Right cardiac atrium (tissue), 5 donors: ENCODE results near the gene KRTAP7-1. TPM values are rescaled to one million over a fixed set of nuclear protein-coding genes. Genes with fewer than 3 reads are reported as not detected.

Experiments
- ATAC-seq, 2 donors: fragments of 200-7000 bp; cut with Tn5 transposase; one replicate each; pipeline versions ENCODE4 v1.8.0 to v1.9.1; 2020; ENCODE audit warnings: moderate library complexity in 2 of 2, mild to moderate bottlenecking in 1 of 2
- DNase-seq, 3 donors: peaks; one replicate each; pipeline ENCODE4 v3.0.0-alpha.2; 2020
- H3K27ac ChIP-seq: one replicate; pipeline ENCODE4 v1.5.1; 2013; ENCODE audit warnings: mild to moderate bottlenecking, low read length, control low read depth, moderate library complexity
- H3K27me3 ChIP-seq: one replicate; pipeline ENCODE4 v1.6.1; 2013; ENCODE audit not compliant: control insufficient read depth, insufficient read depth
- H3K4me1 ChIP-seq: one replicate; pipeline ENCODE4 v1.6.1; 2013; ENCODE audit warnings: low read length; ENCODE audit not compliant: control insufficient read depth, insufficient read depth
- H3K4me3 ChIP-seq: one replicate; pipeline ENCODE4 v1.5.1; 2013; ENCODE audit warnings: low read length, control low read depth
- H3K9me3 ChIP-seq: one replicate; pipeline ENCODE4 v1.6.1; 2013; ENCODE audit warnings: low read length; ENCODE audit not compliant: control insufficient read depth
- WGBS: extraction: QIAGEN DNeasy Blood & Tissue Kit; methylation state at CpG from one replicate; pipeline ENCODE4 v1.1.7; 2013; 5-methylcytosine and 5-hydroxymethylcytosine counted together
- intact Hi-C, 4 donors: fragments of 100-400 bp; cut with DNase I; formaldehyde crosslinking; loops; one replicate each; pipeline versions ENCODE4 v1.11.0 to v1.14.0; 2022 to 2023
- long read RNA-seq, 4 donors: library from polyadenylated mRNA; unstranded; transcript quantifications; one replicate each; pipeline ENCODE4 v2.0.0, GENCODE V29; 2020 to 2021
- polyA plus RNA-seq: library from polyadenylated mRNA; stranded (reverse); fragments of 200-250 nt; gene quantifications from one replicate; pipeline ENCODE4 v1.2.3, GENCODE V29; 2013
- total RNA-seq, 4 donors: library from RNA; stranded (reverse); fragmentation: NEBNext Ultra II Directional; extraction: Animal tissue kit (Norgen Biotek cat#: 25700); gene quantifications; one replicate each; pipeline ENCODE4 v1.2.1, GENCODE V29; 2021
- donor health status: healthy with polysubstance abuse.
- donor health status: DM: no; HTN: yes; CAD: no.
- donor health status: DM: no; HTN: no; CAD: no.
- donor health status: DM: no; HTN: yes; CAD: no; lungs with severe emphysema.
- donor health status: DM: yes; HTN: yes; CAD: no.

The KRTAP7-1 gene
- not detected for total RNA-seq
- polyA plus RNA-seq = not detected
- long read RNA-seq, donor 1 = 0 reads
- long read RNA-seq, donor 2 = 0 reads
- long read RNA-seq, donor 3 = 0 reads
- long read RNA-seq, donor 4 = 0 reads

- no peak for ATAC-seq
- WGBS = 82% methylated on average over 4 of the region's 4 CpGs
- intact Hi-C loops = loop anchor here in 3 of 4 donors (10.0 kb wide), 1 partner anchor 255 kb away; no protein-coding TSS in a partner anchor
Measured at GRCh38 chr21:30829659-30830058, at the start of gene KRTAP7-1. KRTAP7-1 (minus strand) TSS chr21:30829759; CDS start chr21:30829698, 61 bp downstream.

GRCh38 chr21:30874526-30874925 lies 45.0 kb upstream of the KRTAP7-1 start:
- intact Hi-C loops = no loop called here
- Histone ChIP-seq H3K4me3 (no peak overlapping the region), H3K4me1 (no peaks in the 10 kb centered on the region), H3K27me3 (no peaks in the 10 kb centered on the region), H3K9me3 (no peaks in the 10 kb centered on the region), H3K27ac (no peak overlapping the region)
- WGBS = 41% methylated on average over 2 of the region's 2 CpGs
- ATAC-seq (no peak), DNase-seq (no peak)

More at GRCh38 chr21:30829659-30830058, at the start of gene KRTAP7-1:
- DNase-seq = no peak
- Histone ChIP-seq H3K27me3 (no peaks in the 10 kb centered on the region), H3K4me3 (no peak within 1 kb of the TSS), H3K27ac (no peak within 1 kb of the TSS), H3K9me3 (no peaks in the 10 kb centered on the region), H3K4me1 (no peaks in the 10 kb centered on the region)

GRCh38 chr21:30847627-30848500 lies 18.3 kb upstream of the KRTAP7-1 start:
- intact Hi-C loops = no loop called here
- ATAC-seq (no peak), DNase-seq (no peak)
- Histone ChIP-seq H3K27me3 (no peaks in the 10 kb centered on the region), H3K27ac (no peak overlapping the region), H3K4me3 (no peak overlapping the region), H3K9me3 (no peaks in the 10 kb centered on the region), H3K4me1 (no peaks in the 10 kb centered on the region)
- WGBS = 77% methylated on average over 9 of the region's 9 CpGs

GRCh38 chr21:30842990-30843389 lies 13.4 kb upstream of the KRTAP7-1 start:
- intact Hi-C loops = no loop called here
- Histone ChIP-seq H3K9me3 (no peaks in the 10 kb centered on the region), H3K27ac (no peak overlapping the region), H3K4me1 (no peaks in the 10 kb centered on the region), H3K4me3 (no peak overlapping the region), H3K27me3 (no peaks in the 10 kb centered on the region)
- DNase-seq = no peak
- no peak for ATAC-seq

- ATAC-seq (no peak), DNase-seq (peak in 2 of 3 donors; percentile 42 to 50)
- Histone ChIP-seq H3K27ac (no peak overlapping the region), H3K9me3 (no peaks in the 10 kb centered on the region), H3K4me3 (no peak overlapping the region), H3K27me3 (no peaks in the 10 kb centered on the region), H3K4me1 (no peaks in the 10 kb centered on the region)
- intact Hi-C loops = loop anchor here in 3 of 4 donors (10.0 kb wide), 1 partner anchor 245 kb away; no protein-coding TSS in a partner anchor
- WGBS = 29% methylated on average over 5 of the region's 5 CpGs
Measured at GRCh38 chr21:30839304-30839703, 9.7 kb upstream of the KRTAP7-1 start.

- ATAC-seq (no peak), DNase-seq (no peak)
- intact Hi-C loops = loop anchor here in 3 of 4 donors (10.0 kb wide), 1 partner anchor 246 kb away; no protein-coding TSS in a partner anchor
- Histone ChIP-seq H3K4me3 (no peak overlapping the region), H3K9me3 (no peaks in the 10 kb centered on the region), H3K27me3 (no peaks in the 10 kb centered on the region), H3K4me1 (no peaks in the 10 kb centered on the region), H3K27ac (no peak overlapping the region)
- 86% methylated on average over 6 of the region's 6 CpGs for WGBS
Measured at GRCh38 chr21:30838536-30838935, 9.0 kb upstream of the KRTAP7-1 start.

- DNase-seq = no peak
- no peak overlapping the region for H3K4me3 ChIP-seq
- no peaks in the 10 kb centered on the region for H3K27me3 ChIP-seq
- ATAC-seq = no peak
- H3K9me3 ChIP-seq = no peaks in the 10 kb centered on the region
- H3K4me1 ChIP-seq = no peaks in the 10 kb centered on the region
- H3K27ac ChIP-seq = no peak overlapping the region
- WGBS = 34% methylated on average over 6 of the region's 6 CpGs
- intact Hi-C loops = loop anchor here in 3 of 4 donors (10.0 kb wide), 1 partner anchor 254 kb away; no protein-coding TSS in a partner anchor
Measured at GRCh38 chr21:30831194-30831765, 1.7 kb upstream of the KRTAP7-1 start.

GRCh38 chr21:30818837-30819610 lies 10.5 kb downstream of the KRTAP7-1 start:
- no peak overlapping the region for H3K27ac ChIP-seq
- H3K27me3 ChIP-seq = peaks cover 2% of the 10 kb centered on the region
- H3K4me1 ChIP-seq = no peaks in the 10 kb centered on the region
- no peaks in the 10 kb centered on the region for H3K9me3 ChIP-seq
- no peak for ATAC-seq
- no peak for DNase-seq
- intact Hi-C loops = no loop called here
- no peak overlapping the region for H3K4me3 ChIP-seq
- WGBS = 58% methylated on average over 7 of the region's 7 CpGs

- Histone ChIP-seq H3K27ac (no peak within 1 kb of the TSS), H3K4me3 (no peak within 1 kb of the TSS), H3K27me3 (no peaks in the 10 kb centered on the region), H3K9me3 (no peaks in the 10 kb centered on the region), H3K4me1 (no peaks in the 10 kb centered on the region)
- intact Hi-C loops = no loop called here
- ATAC-seq (no peak), DNase-seq (no peak)
- WGBS = 87% methylated on average over 5 of the region's 5 CpGs
Measured at GRCh38 chr21:30813174-30813573, 16.4 kb downstream of the KRTAP7-1 start, which contains the start of gene KRTAP8-1. KRTAP8-1 (minus strand) TSS chr21:30813274; CDS start chr21:30813220, 54 bp downstream.

- Histone ChIP-seq H3K27ac (no peak overlapping the region), H3K27me3 (no peaks in the 10 kb centered on the region), H3K9me3 (no peaks in the 10 kb centered on the region), H3K4me3 (no peak overlapping the region), H3K4me1 (no peaks in the 10 kb centered on the region)
- intact Hi-C loops = no loop called here
- 82% methylated on average over 1 of the region's 1 CpG for WGBS
- ATAC-seq (no peak), DNase-seq (no peak)
Measured at GRCh38 chr21:30800605-30801004, 29.0 kb downstream of the KRTAP7-1 start.
